Measurements from ENCODE around the gene SIAH1. TPM values are rescaled to one million over a fixed set of nuclear protein-coding genes. Genes with fewer than 3 reads are reported as not detected.
"Not testable (repeated sequence)": the region's sequence is repeated elsewhere in the genome, so short reads cannot be mapped to it uniquely, and the experiment has no call there.

Gene SIAH1
- total RNA-seq, 1 donor from 2014 or later = 33.1 TPM

DNA sequence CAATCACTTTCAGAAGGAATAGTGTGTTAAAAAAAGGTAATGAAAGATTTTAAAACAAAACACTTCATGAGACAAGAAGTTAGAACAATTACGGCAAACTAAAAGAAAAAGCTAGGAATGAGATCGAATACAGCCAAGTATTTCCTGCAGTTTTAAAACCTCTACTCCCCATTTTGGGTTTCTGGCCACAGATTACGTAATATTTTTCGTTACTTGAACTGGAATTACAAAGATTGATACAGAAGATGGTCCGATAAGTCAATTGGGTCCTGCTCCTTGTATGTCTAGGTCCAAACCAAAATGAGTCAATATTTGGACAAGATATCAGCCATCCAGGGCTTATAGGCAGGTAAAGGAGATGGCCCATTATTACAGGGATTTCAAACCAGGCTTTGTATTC lies 52.2 kb downstream of the SIAH1 start:
- DNase-seq (ENCODE audit: low read depth in 2 of 2) = no peak

DNA sequence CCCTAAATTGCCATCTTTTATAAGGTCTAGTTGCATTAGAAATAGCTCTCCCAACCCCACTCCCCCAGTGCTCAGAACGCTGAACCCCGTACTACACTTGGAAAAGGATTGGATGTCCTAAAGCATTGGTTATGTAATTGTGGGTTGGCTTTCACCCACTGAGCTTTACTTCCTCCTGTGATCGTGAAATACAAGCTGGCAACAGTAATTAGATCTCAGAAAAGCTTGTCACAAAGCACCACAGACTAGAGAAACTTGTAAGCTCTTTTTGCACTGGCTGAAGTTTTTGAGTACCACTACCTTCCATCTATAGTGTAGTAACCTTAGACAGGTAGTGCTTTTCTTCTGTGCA lies 54.4 kb downstream of the SIAH1 start:
- no peak for DNase-seq (ENCODE audit: low read depth in 2 of 2)

DNA sequence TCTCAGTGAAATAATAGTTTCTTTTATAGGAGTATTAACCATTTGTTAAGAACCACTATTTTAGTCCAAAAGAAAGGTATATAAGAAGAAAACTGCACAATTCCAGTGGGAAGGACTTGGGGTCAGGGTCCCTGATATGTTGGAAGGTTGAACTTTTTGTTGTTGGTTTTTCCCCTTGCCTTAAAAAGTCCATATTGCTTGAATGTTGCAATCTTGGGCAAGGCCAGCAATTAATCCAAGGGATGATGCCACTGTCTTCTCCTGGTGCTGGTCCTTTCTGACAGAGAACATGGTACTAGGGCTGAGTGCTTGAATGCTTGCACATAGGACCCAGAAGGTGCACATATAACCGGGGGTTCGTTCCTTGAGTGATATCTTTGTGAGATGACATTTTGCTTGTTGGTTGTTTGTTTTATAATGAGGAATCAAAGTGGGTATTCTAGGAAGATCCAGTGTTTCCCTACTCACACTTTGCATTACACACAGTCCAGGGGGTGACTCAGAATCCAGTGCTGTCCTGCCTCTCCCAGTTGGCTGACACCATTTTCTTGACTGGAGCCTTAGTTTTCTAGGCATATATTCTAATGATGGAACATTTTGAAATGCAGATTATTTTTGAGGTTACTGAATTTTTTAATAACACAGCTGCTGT lies 54.9 kb downstream of the SIAH1 start:
- DNase-seq (ENCODE audit: low read depth in 2 of 2) = no peak

DNA sequence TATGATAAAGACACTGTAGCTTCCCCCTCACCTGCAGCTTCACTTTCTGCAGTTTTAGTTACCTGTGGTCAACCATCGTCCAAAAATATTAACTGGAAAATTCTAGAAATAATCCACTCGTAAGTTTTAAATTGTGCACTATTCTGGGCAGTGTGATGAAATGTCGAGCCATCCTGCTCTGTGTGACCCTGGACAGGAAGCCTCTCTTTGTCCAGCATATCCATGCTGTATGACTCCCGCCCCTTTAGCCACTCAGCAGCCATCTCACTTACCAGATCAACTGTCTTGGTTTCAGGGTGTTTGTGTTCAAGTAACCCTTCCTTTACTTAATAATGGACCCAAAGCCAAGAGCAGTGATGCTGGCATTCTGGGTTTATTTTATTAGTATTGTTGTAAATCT lies 56.1 kb downstream of the SIAH1 start:
- DNase-seq (ENCODE audit: low read depth in 2 of 2) = peak; percentile 15 to 58

DNA sequence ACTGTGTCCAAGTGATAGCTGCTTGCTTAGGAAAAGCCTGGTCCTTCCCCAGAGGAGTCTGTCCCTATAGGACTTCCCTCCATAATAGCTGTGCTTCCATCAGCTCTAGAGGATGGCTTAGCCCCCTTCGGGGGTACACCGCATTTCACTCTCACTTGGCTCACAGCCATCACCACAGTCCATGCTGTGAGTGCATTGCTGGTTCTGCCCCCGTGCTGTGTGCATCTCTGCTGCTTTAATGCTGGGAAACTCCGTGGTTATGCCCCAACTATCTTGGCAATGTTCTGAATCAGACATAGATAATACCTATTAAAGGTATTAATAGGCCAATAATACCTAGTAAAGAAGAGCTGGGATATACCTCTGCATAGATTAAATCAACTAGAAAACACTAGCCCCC lies 58.3 kb downstream of the SIAH1 start:
- DNase-seq (ENCODE audit: low read depth in 2 of 2) = no peak

DNA sequence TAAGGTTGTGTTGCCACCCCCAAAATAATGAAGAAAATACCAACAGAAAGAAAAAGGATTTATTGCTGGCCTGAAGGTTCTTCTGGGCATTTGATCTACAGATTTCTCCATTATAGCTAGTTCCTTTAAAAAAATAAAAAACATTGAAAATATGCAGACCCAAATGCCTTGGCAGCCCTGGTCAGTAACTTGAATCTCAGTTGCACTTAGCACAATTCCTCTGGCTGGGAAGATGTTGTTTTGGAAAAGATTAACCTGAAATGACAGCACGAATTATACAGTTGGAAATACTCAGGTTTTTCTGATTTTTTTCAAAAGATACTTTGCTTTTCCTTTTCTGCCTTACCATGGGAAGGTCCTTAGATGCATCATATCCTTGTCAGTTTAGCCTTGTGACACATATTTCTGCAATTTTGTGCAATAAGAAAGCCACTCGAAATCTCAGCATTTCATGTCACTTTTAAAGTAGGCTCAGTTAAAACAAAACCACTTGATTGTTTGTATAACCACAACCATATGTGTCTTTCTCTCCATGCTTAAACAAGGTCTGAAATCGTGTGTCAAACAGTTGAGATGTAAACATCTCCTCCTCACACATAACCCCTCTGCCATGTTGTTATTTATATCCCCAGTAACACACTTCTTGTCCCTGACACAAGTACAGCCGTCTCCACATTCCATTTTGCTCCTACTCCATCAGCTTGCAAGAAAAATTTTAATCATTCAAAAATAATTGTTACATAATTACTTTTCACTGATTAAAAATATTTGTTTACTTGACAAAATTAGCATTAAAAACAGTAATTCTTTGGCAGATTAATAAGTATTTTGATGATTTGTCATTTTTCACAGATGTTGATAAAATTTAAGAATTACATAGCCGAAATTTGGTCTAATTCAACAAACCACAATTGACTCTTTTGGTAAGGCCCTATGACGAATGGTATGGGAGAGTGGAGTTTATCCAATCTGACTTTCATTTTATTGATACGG lies 61.1 kb downstream of the SIAH1 start:
- no peak for DNase-seq (ENCODE audit: low read depth in 2 of 2)

DNA sequence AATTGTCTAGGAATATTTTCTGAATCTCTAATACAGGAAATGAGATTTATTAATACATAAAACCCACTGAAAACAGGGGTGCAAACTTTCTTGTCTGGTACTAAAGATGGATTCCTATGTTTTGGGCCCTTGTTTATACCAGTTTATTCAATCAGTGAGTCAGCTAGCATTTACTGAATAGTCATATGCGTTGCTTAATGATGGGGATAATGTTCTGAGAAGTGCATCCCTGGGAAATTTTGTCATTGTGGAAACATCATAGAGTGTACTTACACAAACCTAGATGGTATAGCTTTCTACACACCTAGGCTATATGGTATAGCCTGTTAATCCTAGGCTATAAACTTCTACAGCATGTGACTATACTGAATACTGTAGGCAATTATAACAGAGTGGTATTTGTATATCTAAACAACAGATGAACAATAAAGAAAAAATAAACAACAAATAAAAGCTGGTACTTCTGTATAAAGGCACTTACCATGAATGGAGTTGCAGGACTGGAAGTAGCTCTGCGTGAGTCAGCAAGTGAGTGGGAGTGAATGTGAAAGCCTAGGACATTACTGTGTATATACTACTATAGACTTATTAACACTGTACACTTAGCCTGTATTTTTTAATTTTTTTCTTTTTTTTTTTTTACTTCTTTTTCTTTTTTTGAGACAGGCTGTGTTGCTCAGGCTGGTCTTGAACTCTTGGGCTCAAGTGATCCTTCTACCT lies 63.7 kb downstream of the SIAH1 start:
- DNase-seq (ENCODE audit: low read depth in 2 of 2) = no peak

DNA sequence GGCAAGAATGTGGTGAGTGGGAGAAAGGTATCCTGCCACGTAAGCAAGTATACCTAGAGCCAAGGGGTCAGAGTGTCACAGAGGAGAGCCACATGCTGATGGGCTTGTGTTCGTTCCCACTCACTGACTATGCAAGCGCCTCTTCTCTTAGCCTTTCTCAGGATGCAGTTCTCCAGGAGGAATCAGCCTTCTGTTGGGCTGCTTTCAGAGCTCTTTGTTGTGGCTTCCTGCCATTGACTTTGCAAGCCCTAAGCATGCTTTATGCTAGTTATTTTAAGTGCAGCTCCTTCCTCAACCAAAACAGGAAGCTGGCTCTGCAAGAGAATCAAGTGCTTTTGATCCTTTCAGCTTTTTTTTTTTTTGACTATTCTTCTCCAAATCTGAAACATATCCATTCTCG lies 66.6 kb downstream of the SIAH1 start:
- peak; percentile 11 to 92 for DNase-seq (ENCODE audit: low read depth in 2 of 2)

DNA sequence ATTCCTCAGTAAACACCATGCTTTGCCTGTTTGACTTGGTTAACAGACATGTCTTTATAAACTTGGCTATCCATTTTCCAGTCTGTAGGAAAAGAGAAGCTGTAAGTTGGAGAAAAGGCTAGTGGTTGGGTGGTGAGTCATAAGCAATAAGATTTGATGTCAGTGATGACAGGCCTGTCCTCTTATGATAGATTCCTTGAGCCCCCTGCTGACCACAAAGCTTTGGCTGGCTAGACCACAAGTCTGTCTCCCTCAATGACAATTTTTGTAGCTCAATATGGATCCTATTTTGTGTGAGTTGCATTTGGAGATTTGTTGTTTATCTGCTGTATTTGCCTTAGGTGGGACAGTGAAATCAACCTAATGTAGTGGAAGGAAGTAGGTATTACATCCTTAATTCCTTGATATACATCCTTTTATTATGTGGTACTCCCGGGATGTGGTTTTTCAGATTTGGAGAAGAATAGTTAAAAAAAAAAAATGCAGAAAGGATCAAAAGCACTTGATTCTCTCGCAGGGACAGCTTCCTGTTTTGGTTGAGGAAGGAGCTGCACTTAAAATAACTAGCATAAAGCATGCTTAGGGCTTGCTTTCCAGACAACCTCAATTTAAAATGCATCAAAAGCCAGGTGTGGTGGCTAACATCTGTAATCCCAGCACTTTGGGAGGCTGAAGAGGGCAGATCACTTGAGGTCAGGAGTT lies 67.4 kb downstream of the SIAH1 start:
- DNase-seq (ENCODE audit: low read depth in 2 of 2) = peak in 1 of 2 donors; percentile 82

DNA sequence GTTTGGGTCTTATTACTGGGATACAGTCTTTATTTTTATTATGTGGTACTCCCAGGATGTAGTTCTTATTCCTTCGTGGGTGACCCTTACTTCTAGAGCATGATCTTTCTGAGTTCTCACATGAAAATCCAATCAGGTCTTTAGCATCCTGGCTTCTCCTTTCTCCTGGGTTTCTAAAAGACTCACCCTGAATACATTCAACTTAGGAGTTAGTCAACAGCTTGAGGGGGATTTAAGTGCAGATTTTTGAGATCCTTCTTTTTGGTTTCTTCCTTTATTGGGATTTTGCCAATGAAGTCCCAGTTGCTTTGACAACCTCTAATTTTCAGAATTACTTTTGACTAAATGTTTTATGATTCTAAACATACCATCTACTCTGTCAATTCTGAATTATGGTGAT lies 68.2 kb downstream of the SIAH1 start:
- DNase-seq (ENCODE audit: low read depth in 2 of 2) = no peak

DNA sequence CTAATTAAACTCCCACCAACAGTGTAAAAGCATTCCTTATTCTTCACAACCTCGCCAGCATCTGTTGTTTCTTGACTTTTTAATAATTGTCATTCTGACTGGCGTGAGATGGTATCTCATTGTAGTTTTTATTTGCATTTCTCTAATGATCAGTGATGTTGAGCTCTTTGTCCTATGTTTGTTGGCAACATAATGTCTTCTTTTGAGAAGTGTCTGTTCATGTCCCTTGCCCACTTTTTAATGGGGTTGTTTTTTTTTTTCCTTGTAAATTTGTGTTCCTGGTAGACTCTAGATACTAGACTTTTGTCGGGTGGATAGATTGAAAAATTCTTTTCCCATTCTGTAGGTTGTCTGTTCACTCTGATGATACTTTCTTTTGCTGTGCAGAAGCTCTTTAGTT lies 71.3 kb downstream of the SIAH1 start:
- DNase-seq (ENCODE audit: low read depth in 2 of 2) = not testable (repeated sequence)

DNA sequence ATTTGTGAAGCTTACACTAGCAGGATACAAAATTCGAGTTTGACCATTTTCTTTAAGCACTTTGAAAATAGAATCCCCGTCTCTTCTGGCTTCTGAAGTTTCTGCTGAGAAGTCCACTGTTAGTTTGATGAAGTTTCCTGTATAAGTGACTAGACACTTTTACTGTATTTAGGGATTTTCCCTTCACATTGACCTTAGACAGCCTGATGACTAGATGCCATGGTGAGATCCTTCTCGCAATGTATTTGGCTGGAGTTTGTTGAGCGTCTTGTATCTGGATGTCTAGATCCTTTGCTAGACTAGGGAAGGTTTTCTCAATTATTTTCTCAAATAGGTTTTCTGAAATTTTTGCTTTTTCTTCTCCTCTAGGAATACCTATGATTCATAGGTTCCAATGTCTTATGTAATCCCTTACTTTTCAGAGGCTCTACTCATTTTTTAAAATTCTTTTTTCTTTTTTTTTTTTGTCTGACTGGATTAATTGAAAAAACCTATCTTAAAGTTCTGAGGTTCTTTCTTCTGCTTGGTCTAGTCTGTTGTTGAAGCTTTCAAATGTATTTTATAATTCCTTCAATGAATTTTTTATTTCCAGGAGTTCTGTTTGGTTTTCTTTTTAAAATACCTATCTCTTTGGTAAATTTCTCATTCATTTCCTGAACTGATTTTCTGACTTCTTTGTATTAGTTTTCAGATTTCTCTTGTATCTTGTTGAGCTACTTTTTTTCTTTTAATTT lies 74.1 kb downstream of the SIAH1 start:
- no peak for DNase-seq (ENCODE audit: low read depth in 2 of 2)

Other genes starting within 250 kb of the SIAH1 start
- gene ABCC12, start 229.4 kb downstream of the SIAH1 start, total RNA-seq = not detected in 2 replicates
- gene LONP2, start 141.1 kb downstream of the SIAH1 start, total RNA-seq = 20.3 and 26.4 TPM in 2 replicates
- gene ABCC11, start 137.9 kb downstream of the SIAH1 start, total RNA-seq = under 0.01 TPM in 1 of 2 replicates, not detected in the other
- gene N4BP1, start 224.8 kb upstream of the SIAH1 start, total RNA-seq = 7.4 and 12.7 TPM in 2 replicates